Left renal pelvis (tissue), 4 donors: ENCODE data around the gene LEAP2. TPM values are rescaled to one million over a fixed set of nuclear protein-coding genes. Genes with fewer than 3 reads are reported as not detected.

Experiments used
- DNase-seq, 4 donors: peaks; one replicate each; pipeline ENCODE4 v3.0.0-alpha.2; 2013; ENCODE audit warnings: low read depth in 4 of 4, low spot score in 3 of 4
- polyA plus RNA-seq, 4 donors: library from polyadenylated mRNA; unstranded; fragments of 120-200 nt; gene quantifications; one replicate each; pipeline ENCODE4 v1.2.1, GENCODE V29; 2013; ENCODE audit not compliant: insufficient read length in 4 of 4

The LEAP2 gene, protein sequence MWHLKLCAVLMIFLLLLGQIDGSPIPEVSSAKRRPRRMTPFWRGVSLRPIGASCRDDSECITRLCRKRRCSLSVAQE
- 10 to 100 TPM in 1 of 4 donors, 1 to 10 TPM in 3; 2.2 to 12.5 (median 6.6) TPM for polyA plus RNA-seq

DNA sequence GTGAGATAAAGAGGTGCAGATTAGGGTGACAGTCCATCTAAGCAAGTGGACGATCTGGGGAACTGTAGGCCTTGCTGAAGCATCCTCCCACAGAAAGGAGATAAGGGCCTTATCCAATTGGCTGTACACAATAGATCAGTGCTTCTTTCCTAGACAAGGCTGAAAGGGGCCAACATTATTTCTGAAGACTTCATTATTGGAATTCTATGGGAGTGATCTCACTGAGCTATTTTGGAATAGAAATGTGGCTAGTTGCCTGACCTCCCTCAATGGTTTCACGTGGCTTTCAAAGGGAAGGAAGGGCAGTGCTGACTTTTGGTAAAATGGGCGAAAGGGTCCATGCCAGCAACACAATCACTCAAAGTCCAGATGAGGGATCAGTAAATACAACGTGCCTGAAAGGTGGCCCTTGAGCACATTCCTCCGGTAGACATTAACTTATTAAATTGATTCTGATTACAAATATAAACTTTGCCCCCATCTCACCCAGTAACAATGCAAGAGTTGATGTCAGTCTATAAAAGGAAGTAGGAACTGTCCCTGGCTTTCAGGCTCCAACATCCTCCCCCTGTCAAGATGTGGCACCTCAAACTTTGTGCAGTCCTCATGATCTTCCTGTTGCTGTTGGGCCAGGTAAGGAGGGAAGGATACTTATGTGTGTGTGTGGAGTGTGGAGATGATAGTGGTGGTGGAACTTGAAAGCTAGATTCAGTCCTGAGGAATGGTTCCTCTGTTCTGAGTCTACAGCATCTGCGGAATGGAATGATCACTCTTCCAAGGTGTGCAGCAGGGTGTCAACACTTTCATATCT is at the start of gene LEAP2:
TSS of gene LEAP2 (plus strand) at position 550 of the 811 bp plus-strand sequence. CDS start at position 577, 27 bp downstream.
- DNase-seq: no peak

- DNase-seq: no peak
Observed at GRCh38 chr5:132824426-132824825, 49.0 kb upstream of the LEAP2 start.

GRCh38 chr5:132825033-132825833 is 48.2 kb upstream of the LEAP2 start:
- DNase-seq: no peak

DNA sequence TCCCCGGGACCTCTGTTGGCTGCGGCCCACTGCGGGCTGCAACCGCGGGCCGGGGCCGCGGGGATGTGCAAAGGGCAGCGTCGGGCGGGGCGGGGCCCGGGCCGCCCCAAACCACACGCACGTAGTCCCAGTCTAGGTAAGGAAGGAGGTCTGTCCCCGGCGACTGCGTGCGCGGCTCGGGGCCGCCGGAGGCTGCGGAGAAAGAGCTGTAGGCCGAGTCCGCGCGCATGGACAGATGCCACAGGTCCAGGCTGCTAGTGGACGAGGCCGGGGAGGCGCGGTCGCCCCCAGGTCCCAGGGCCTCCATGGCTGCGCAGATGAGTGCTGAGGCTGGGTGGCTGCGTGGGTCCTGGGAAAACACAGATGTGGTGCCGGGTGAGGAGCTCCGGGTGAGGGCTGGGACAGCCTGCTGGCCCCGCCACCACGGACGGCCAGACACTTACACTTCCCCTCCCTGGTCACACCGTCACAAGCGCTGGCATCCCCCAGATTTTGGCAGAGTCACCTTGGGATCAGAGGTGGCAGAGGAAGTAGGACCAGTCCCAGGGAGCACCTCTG is 47.6 kb upstream of the LEAP2 start:
- DNase-seq: no peak

- DNase-seq: no peak
Observed at GRCh38 chr5:132826424-132827082, 46.9 kb upstream of the LEAP2 start.

GRCh38 chr5:132827943-132828673 is 45.4 kb upstream of the LEAP2 start:
- DNase-seq: no peak

- no peak for DNase-seq
Observed at GRCh38 chr5:132828846-132829494, 44.5 kb upstream of the LEAP2 start.

- DNase-seq: no peak
Observed at GRCh38 chr5:132829742-132830435, 43.6 kb upstream of the LEAP2 start.

DNA sequence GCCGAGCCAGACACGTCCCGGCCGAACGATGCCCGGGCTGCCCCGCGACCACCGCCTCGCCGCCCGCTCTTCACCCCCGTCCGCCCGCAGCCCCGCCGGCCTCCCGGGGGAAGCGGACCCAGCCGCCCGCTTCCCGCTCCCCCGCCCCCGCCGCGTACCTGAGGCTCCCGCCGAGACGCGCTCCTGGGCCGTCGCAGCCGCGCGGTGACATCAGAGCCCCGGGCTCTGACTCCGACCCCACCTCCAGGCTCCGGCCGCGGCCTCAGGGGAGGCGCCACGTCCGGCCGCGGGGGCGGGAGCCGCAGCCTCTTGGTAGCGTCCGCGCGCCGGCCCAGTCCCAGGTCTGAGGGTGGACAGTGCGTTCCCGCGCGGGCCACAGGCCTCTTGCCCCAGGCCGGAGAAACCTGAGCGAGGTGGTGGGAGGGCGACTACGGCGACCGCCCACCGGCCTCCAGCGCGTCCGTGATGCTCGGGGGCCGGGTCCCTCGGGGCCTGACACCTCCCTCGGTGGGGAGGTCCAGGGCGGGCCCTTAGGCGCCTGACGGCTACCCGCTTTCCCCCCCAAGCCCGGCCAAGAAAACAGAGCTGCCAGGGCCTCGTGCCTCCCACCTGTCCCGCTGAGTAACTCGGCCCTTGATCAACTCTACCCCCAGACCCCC is 42.9 kb upstream of the LEAP2 start, which contains the start of gene SHROOM1:
TSS of gene SHROOM1 (minus strand) at position 212 of the 659 bp plus-strand sequence. CDS start 4,507 bp downstream, outside the sequence.
- DNase-seq: no peak

GRCh38 chr5:132831095-132831860 is 42.2 kb upstream of the LEAP2 start:
- no peak for DNase-seq

GRCh38 chr5:132832612-132833011 is 40.9 kb upstream of the LEAP2 start:
- DNase-seq: no peak

DNA sequence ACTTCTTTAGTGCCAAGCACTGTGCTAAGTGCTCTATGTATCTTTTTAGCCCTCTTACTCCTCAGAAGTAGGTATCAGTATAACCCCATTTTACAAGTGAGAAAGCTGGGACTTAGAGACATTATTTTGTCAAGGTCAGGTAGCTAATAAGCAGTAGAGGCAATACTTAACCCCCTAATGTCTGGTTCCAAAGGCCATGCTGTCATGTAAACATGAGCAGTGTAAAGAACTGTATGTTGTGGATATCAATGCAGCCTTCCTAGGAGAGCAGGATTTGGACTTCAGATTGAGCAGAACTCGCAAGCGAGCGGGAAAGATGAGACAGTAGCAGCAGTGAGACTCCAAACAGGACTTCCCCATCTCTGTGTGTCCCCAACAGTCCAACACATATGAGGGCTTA is 39.4 kb upstream of the LEAP2 start:
- no peak for DNase-seq

- no peak for DNase-seq
Observed at GRCh38 chr5:132836852-132837251, 36.6 kb upstream of the LEAP2 start.

DNA sequence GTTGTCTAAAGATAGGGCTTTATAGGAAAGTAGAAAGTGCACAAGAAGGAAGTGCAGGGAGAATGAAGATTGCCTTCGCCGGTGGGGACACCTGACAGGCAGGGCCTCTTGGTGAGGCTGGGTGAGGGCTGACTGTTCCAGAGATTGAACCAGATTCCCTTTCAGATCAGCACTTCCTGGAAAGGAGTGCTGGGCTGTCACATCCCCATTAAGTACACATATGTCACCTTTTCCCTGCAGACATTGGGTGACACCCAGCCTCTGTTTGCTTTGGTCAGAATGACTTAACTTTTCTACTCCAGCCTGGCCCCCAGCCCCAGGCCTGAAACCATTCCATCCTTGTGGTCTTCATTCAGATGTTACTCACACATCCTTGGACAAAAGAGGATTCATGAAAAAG is 35.6 kb upstream of the LEAP2 start:
- DNase-seq: no peak

DNA sequence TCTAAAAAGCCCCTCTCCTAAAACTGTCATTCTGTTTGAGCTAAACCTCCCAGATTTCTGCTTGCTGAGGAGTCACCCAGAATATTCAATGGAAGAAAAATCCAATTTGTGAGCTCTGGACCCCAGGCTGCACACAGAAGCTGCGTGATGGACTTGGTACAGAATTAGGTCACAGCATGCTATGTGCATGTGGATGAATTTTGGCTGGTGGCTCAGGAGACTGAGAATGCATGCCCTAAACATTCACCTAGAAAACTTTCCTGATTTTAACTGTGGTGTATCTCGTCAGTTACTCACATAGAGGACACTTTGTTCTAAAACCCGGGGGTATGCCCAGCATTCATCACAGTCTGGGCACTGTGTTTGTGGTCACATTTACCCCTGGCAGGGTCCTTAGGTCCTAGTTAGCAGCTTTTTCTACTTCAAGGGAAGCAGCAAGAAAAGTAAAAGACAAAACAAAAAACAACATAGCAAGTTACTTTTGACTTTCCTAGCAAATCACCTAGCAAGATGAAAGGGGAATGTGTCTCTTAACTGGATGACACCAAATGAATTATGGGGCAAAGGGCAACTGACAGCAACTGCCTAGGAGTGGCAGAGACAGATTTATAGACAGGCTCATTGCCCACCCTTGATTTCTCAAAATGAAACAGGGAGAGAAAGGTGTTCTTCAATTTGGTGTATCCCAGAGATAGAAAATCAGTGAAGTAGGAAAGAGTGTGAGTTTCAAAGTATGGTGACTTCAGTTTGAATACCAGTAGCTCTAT is 34.8 kb upstream of the LEAP2 start:
- DNase-seq: no peak

DNA sequence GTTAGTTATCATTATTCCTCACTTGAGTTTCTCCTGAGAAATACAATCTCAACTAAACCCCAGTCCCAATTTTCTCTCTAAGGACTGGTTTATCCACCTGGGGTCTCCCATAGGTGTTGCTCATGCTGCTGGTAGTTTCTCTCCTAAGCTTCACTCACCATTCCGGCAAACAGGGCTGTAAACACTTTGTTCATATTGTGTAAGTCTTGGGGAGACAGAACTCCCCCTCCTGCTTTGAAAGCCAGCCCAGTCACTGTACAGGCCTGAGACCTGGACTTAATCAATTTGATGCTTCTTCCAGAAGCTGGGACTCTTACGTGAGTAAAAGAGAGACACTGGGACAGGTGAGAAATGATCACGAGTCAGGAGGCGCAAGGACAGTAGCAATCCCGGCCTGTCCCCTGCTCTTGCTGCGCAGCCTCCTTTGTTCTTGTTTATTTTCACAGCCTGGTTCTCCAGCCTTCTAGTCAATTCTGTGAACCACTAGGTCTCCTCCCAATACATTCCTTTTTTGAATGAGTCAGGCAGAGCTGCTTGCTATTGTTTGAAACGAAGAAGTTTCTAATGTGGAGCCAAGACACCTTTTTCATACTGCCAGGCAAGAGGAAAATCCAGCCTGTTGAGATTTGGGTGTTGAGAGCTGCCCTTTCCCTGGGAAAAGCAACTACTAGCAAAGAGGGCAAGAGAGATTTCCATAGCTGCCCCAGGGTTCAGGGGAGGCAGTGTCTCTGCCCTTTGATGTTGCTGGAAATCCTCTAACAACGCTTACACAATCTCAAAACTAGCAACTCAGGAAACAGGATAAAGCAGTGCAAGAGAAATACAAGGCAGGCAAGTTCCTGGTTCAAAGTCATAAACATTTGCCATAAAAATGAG is 33.8 kb upstream of the LEAP2 start:
- DNase-seq: no peak
